ENCODE results near the gene PLCL1.
"Not testable (repeated sequence)": the region's sequence is repeated elsewhere in the genome, so short reads cannot be mapped to it uniquely, and the experiment has no call there.

PLCL1 gene

DNA sequence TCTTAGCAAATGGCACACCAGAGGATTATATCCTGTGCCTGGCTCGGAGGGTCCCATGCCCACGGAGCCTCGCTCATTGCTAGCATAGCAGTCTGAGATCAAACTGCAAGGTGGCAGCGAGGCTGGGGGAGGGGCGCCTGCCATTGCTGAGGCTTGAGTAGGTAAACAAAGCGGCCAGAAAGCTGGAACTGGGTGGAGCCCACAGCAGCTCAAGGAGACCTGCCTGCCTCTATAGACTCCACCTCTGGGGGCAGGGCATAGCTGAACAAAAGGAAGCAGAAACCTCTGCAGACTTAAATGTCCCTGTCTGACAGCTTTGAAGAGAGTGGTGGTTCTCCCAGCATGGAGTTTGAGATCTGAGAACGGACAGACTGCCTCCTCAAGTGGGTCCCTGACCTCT, 392.2 kb downstream of the PLCL1 start:
- not testable (repeated sequence) for DNase-seq
